ENCODE results near the gene PLPPR3. TPM values are rescaled to one million over a fixed set of nuclear protein-coding genes. Genes with fewer than 3 reads are reported as not detected.
A peak's percentile ranks its signal among the peaks of the same experiment; 100 is the strongest.
"Not testable (repeated sequence)": the region's sequence is repeated elsewhere in the genome, so short reads cannot be mapped to it uniquely, and the experiment has no call there.

PLPPR3 gene
- total and polyA plus RNA-seq, 2 donors, result 0.16 to 0.19 TPM

DNA sequence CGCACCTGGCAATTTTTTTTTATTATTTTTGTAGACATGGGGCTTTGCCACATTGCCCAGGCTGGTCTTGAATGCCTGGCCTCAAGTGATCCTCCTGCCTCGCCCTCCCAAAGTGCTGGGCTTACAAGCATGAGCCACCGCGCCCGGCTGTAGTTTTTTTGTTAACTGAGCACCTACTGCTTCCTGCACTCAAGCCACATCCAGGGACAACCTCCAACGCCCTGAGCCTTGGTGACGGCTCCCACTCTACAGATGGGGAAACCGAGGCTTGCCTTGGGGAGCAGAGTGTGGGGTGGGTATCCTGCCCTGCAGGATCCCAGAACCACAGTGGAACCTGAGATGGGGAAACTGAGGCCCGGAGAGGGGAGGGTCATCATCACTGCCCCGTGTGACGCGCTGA is 33.4 kb upstream of the PLPPR3 start:
- peaks cover 34 to 81% of the 10 kb centered on the region in 2 donors for H3K27me3 ChIP-seq (ENCODE audit: control insufficient read depth in 2 of 2, insufficient read depth in 1 of 2, low read length in 1 of 2)
- 92% methylated on average over 12 of the region's 12 CpGs for WGBS
- no peak for DNase-seq (ENCODE audit: low read depth in 6 of 9, low spot score in 9 of 9)
- H3K9me3 ChIP-seq (ENCODE audit: control insufficient read depth in 2 of 2, insufficient read depth in 1 of 2, low read length in 1 of 2), result peaks cover 0 to 5% of the 10 kb centered on the region in 2 donors
- no peaks in the 10 kb centered on the region for H3K4me1 ChIP-seq (ENCODE audit: control insufficient read depth in 2 of 2, insufficient read depth in 2 of 2, low read length in 2 of 2)
- no peaks in the 10 kb centered on the region for H3K36me3 ChIP-seq (ENCODE audit: control insufficient read depth in 2 of 2, insufficient read depth in 2 of 2, low read length in 1 of 2)
- H3K4me3 ChIP-seq (ENCODE audit: low read length in 2 of 2), result no peak overlapping the region
- no peak overlapping the region for H3K27ac ChIP-seq (ENCODE audit: low read depth in 1 of 2, low read length in 1 of 2)

DNA sequence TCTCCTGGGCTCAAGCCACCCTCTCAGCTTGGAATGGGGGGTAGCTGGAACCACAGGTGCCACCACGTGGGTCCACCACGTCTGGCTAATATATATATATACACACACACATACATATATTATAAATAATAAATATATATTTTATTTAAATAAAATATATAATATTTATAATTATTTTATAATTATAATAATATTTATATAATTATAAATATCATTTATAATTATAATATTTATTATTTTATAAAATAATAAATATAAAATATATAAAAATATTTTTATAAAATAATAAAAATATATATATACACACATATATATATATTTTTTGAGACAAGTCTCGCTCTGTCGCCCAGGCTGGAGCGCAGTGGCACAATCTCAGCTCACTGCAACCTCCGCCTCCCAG is 32.8 kb upstream of the PLPPR3 start:
- Histone ChIP-seq H3K4me3 (ENCODE audit: low read length in 2 of 2) (no peak overlapping the region), H3K4me1 (ENCODE audit: control insufficient read depth in 2 of 2, insufficient read depth in 2 of 2, low read length in 2 of 2) (no peaks in the 10 kb centered on the region), H3K36me3 (ENCODE audit: control insufficient read depth in 2 of 2, insufficient read depth in 2 of 2, low read length in 1 of 2) (no peaks in the 10 kb centered on the region), H3K9me3 (ENCODE audit: control insufficient read depth in 2 of 2, insufficient read depth in 1 of 2, low read length in 1 of 2) (peaks cover 0 to 5% of the 10 kb centered on the region in 2 donors), H3K27me3 (ENCODE audit: control insufficient read depth in 2 of 2, insufficient read depth in 1 of 2, low read length in 1 of 2) (peaks cover 29 to 81% of the 10 kb centered on the region in 2 donors), H3K27ac (ENCODE audit: low read depth in 1 of 2, low read length in 1 of 2) (no peak overlapping the region)
- WGBS, result 74% methylated on average over 6 of the region's 6 CpGs
- DNase-seq (ENCODE audit: low read depth in 6 of 9, low spot score in 9 of 9), result no peak

DNA sequence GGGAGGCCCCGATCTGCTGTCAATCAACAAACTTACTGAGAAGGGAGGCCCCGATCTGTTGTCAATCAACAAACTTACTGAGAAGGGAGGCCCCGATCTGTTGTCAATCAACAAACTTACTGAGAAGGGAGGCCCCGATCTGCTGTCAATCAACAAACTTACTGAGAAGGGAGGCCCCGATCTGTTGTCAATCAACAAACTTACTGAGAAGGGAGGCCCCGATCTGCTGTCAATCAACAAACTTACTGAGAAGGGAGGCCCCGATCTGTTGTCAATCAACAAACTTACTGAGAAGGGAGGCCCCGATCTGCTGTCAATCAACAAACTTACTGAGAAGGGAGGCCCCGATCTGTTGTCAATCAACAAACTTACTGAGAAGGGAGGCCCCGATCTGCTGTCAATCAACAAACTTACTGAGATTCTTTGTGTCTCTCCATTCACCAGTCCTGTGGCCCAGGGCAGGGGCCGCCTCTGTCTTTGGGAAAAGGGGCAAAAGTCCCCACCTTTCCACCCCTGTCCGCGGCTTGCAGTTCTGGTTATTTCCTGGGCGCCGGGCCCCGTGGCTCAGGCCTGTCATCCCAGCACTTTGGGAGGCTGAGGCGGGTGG is 32.0 kb upstream of the PLPPR3 start:
- H3K27me3 ChIP-seq (ENCODE audit: control insufficient read depth in 2 of 2, insufficient read depth in 1 of 2, low read length in 1 of 2), result peaks cover 20 to 81% of the 10 kb centered on the region in 2 donors
- WGBS, result 84% methylated on average over 12 of the region's 17 CpGs
- not testable (repeated sequence) for DNase-seq (ENCODE audit: low read depth in 6 of 9, low spot score in 9 of 9)

DNA sequence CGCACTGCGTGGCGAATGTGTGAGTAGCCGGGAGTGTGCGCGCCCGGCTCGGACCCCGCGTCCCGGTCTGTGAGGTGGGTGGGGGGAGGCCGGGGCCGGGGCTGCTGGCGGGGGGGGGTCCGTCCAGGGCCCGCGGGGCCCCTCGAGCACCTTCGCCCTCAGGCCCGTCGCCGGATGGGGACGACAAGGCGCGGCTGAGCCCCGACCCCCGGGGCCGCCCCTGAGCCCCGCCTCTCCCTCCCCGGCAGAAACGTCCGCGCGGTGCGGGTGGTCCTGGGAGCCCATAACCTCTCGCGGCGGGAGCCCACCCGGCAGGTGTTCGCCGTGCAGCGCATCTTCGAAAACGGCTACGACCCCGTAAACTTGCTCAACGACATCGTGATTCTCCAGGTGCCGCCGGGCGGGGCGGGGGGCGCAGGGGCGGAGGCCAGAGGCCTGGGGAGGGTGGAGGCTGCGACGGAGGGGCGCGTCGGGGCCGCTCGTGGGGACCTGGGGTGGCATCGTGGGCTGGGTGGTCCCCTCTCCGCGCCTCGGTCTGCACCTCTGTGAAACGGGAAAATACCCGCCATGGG is 31.3 kb upstream of the PLPPR3 start:
- no peak for DNase-seq (ENCODE audit: low read depth in 6 of 9, low spot score in 9 of 9)
- Histone ChIP-seq H3K4me1 (ENCODE audit: control insufficient read depth in 2 of 2, insufficient read depth in 2 of 2, low read length in 2 of 2) (no peaks in the 10 kb centered on the region), H3K36me3 (ENCODE audit: control insufficient read depth in 2 of 2, insufficient read depth in 2 of 2, low read length in 1 of 2) (no peaks in the 10 kb centered on the region), H3K27ac (ENCODE audit: low read depth in 1 of 2, low read length in 1 of 2) (no peak overlapping the region), H3K9me3 (ENCODE audit: control insufficient read depth in 2 of 2, insufficient read depth in 1 of 2, low read length in 1 of 2) (no peaks in the 10 kb centered on the region), H3K27me3 (ENCODE audit: control insufficient read depth in 2 of 2, insufficient read depth in 1 of 2, low read length in 1 of 2) (peaks cover 20 to 81% of the 10 kb centered on the region in 2 donors), H3K4me3 (ENCODE audit: low read length in 2 of 2) (no peak overlapping the region)
- WGBS, result 35% methylated on average over 67 of the region's 67 CpGs

More for the DNA sequence above, 32.0 kb upstream of the PLPPR3 start:
- not testable (repeated sequence) for H3K4me3 ChIP-seq (ENCODE audit: low read length in 2 of 2); H3K4me1 ChIP-seq (ENCODE audit: control insufficient read depth in 2 of 2, insufficient read depth in 2 of 2, low read length in 2 of 2); H3K27ac ChIP-seq (ENCODE audit: low read depth in 1 of 2, low read length in 1 of 2); H3K36me3 ChIP-seq (ENCODE audit: control insufficient read depth in 2 of 2, insufficient read depth in 2 of 2, low read length in 1 of 2); H3K9me3 ChIP-seq (ENCODE audit: control insufficient read depth in 2 of 2, insufficient read depth in 1 of 2, low read length in 1 of 2)

DNA sequence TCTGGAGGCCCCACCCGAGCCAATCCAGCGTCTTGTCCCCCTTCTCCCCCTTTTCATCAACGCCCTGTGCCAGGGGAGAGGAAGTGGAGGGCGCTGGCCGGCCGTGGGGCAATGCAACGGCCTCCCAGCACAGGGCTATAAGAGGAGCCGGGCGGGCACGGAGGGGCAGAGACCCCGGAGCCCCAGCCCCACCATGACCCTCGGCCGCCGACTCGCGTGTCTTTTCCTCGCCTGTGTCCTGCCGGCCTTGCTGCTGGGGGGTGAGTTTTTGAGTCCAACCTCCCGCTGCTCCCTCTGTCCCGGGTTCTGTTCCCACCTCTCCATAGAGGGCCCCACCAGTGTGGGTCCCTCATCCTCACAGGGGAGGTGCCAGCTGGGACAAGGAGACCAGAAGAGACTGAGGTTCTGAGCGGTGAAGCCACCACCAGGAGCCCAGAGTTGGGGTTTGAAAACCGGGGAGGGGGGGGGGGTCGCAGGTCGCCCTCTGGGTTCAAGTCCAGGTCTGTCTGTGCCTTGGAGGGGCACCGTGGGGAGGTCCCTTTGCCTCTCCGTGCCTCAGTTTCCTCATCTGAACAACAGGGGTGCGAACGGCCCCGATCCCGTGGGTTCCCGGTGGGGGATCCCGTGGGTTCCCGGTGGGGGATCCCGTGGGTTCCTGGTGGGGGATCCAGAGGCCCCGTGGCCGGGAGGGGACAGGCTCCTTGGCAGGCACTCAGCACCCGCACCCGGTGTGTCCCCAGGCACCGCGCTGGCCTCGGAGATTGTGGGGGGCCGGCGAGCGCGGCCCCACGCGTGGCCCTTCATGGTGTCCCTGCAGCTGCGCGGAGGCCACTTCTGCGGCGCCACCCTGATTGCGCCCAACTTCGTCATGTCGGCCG is 30.6 kb upstream of the PLPPR3 start, which contains the start of gene ELANE:
Gene ELANE (plus strand): TSS at position 168 of the 878 bp plus-strand sequence. CDS start 26 bp downstream, at position 194.
- H3K4me3 ChIP-seq (ENCODE audit: low read length in 2 of 2), result no peak within 1 kb of the TSS
- no peaks in the 10 kb centered on the region for H3K36me3 ChIP-seq (ENCODE audit: control insufficient read depth in 2 of 2, insufficient read depth in 2 of 2, low read length in 1 of 2)
- H3K9me3 ChIP-seq (ENCODE audit: control insufficient read depth in 2 of 2, insufficient read depth in 1 of 2, low read length in 1 of 2), result no peaks in the 10 kb centered on the region
- H3K4me1 ChIP-seq (ENCODE audit: control insufficient read depth in 2 of 2, insufficient read depth in 2 of 2, low read length in 2 of 2), result no peaks in the 10 kb centered on the region
- WGBS, result 67% methylated on average over 55 of the region's 55 CpGs
- H3K27me3 ChIP-seq (ENCODE audit: control insufficient read depth in 2 of 2, insufficient read depth in 1 of 2, low read length in 1 of 2), result peaks cover 20 to 81% of the 10 kb centered on the region in 2 donors
- no peak for DNase-seq (ENCODE audit: low read depth in 6 of 9, low spot score in 9 of 9)
- H3K27ac ChIP-seq (ENCODE audit: low read depth in 1 of 2, low read length in 1 of 2), result no peak within 1 kb of the TSS

DNA sequence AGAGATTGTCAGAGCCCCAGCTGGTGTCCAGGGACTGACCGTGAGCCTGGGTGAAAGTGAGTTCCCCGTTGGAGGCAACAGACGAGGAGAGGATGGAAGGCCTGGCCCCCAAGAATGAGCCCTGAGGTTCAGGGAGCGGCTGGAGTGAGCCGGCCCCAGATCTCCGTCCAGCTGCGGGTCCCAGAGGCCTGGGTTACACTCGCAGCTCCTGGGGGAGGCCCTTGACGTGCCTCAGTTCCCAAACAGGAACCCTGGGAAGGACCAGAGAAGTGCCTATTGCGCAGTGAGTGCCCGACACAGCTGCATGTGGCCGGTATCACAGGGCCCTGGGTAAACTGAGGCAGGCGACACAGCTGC is 29.2 kb upstream of the PLPPR3 start:
- no peaks in the 10 kb centered on the region for H3K4me1 ChIP-seq (ENCODE audit: control insufficient read depth in 2 of 2, insufficient read depth in 2 of 2, low read length in 2 of 2)
- H3K36me3 ChIP-seq (ENCODE audit: control insufficient read depth in 2 of 2, insufficient read depth in 2 of 2, low read length in 1 of 2), result no peaks in the 10 kb centered on the region
- DNase-seq (ENCODE audit: low read depth in 6 of 9, low spot score in 9 of 9), result no peak
- H3K9me3 ChIP-seq (ENCODE audit: control insufficient read depth in 2 of 2, insufficient read depth in 1 of 2, low read length in 1 of 2), result no peaks in the 10 kb centered on the region
- H3K27me3 ChIP-seq (ENCODE audit: control insufficient read depth in 2 of 2, insufficient read depth in 1 of 2, low read length in 1 of 2), result peaks cover 26 to 92% of the 10 kb centered on the region in 2 donors
- H3K27ac ChIP-seq (ENCODE audit: low read depth in 1 of 2, low read length in 1 of 2), result peak overlapping the region in 1 of 2 donors; percentile 42
- 66% methylated on average over 13 of the region's 13 CpGs for WGBS
- H3K4me3 ChIP-seq (ENCODE audit: low read length in 2 of 2), result no peak overlapping the region

DNA sequence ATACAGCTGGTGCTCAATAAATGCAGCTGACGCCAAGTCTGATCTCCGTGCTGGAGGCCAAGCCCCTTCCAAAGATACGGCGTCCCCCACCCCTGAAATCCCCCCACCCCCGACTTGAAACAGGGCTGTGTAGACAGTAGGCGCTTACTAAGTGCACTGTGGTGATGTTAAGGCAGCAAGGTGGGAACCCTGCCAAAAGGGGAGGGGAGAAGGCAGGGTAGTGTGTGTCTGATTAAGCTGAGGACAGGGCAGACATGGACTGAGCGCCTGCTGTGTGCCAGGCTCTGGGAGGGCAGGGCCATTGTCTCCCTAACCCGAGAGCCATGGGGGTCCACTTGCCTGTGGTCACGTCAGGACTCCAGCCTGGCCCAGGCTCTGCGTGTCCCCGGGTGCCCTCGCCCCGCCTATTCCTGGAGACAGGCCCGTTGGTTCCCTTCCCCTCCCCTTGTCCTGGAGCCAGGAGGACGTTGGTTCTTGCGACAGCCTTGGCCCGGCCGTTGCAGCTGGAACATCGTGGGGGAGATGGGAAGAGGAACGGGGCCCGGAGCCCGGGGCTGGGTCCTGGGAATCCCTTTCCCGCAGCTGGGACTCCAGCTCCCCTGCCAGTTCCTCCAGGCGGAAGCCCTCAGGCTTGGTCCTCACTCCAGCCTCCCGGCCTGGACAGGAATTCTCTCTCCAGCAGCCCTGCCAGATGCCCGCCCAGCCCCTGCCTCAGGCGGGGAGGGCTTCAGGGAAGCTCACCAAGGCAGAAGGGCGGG is 28.6 kb upstream of the PLPPR3 start:
- Histone ChIP-seq H3K27ac (ENCODE audit: low read depth in 1 of 2, low read length in 1 of 2) (no peak overlapping the region), H3K4me3 (ENCODE audit: low read length in 2 of 2) (no peak overlapping the region), H3K9me3 (ENCODE audit: control insufficient read depth in 2 of 2, insufficient read depth in 1 of 2, low read length in 1 of 2) (no peaks in the 10 kb centered on the region), H3K4me1 (ENCODE audit: control insufficient read depth in 2 of 2, insufficient read depth in 2 of 2, low read length in 2 of 2) (no peaks in the 10 kb centered on the region), H3K36me3 (ENCODE audit: control insufficient read depth in 2 of 2, insufficient read depth in 2 of 2, low read length in 1 of 2) (no peaks in the 10 kb centered on the region), H3K27me3 (ENCODE audit: control insufficient read depth in 2 of 2, insufficient read depth in 1 of 2, low read length in 1 of 2) (peaks cover 29 to 93% of the 10 kb centered on the region in 2 donors)
- WGBS, result 35% methylated on average over 28 of the region's 28 CpGs
- DNase-seq (ENCODE audit: low read depth in 6 of 9, low spot score in 9 of 9), result no peak

DNA sequence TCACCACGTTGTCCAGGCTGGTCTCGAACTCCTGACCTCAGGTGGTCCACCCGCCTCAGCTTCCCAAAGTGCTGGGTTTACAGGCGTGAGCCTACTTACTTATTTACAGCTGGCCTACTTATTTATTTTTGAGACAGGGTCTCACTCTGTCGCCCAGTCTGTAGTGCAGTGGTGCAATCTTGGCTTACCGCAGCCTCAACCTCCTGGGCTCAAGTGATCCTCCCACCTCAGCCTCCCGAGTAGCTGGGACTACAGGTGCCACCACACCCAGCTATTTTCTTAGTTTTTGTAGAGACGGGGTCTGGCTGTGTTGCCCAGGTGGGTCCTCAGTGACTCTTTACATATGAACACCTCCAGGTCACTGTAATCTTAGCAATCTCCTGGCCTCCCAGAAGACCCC is 27.4 kb upstream of the PLPPR3 start:
- DNase-seq (ENCODE audit: low read depth in 6 of 9, low spot score in 9 of 9); H3K27ac ChIP-seq (ENCODE audit: low read depth in 1 of 2, low read length in 1 of 2); H3K4me1 ChIP-seq (ENCODE audit: control insufficient read depth in 2 of 2, insufficient read depth in 2 of 2, low read length in 2 of 2); H3K4me3 ChIP-seq (ENCODE audit: low read length in 2 of 2); H3K36me3 ChIP-seq (ENCODE audit: control insufficient read depth in 2 of 2, insufficient read depth in 2 of 2, low read length in 1 of 2); H3K9me3 ChIP-seq (ENCODE audit: control insufficient read depth in 2 of 2, insufficient read depth in 1 of 2, low read length in 1 of 2): not testable (repeated sequence)
- WGBS, result 90% methylated on average over 8 of the region's 8 CpGs
- H3K27me3 ChIP-seq (ENCODE audit: control insufficient read depth in 2 of 2, insufficient read depth in 1 of 2, low read length in 1 of 2), result peaks cover 29 to 95% of the 10 kb centered on the region in 2 donors

All from thymus (tissue), 11 donors.